IMR-90 (cell line): ENCODE measurements around the gene CLIC5. TPM values are rescaled to one million over a fixed set of nuclear protein-coding genes. Genes with fewer than 3 reads are reported as not detected.

Experiments
- ATAC-seq: fragments of 200-7000 bp; cut with Tn5 transposase; 2 replicates; pipeline ENCODE4 v1.9.1; 2020; ENCODE audit warnings: low read depth, mild to moderate bottlenecking, moderate library complexity
- BruUV-seq: library from RNA; stranded (reverse); fragments of 400-500 nt; replicated peaks from 2 replicates; lab custom pipeline; 2021; lab: Mats Ljungman, UMichigan
- CTCF ChIA-PET: fragments of 300-600 bp; formaldehyde crosslinking; extraction: SDS; loops from one replicate; lab custom pipeline; 2021; ENCODE audit warnings: antibody characterized with exemption; lab: Yijun Ruan, JAX
- POLR2A ChIA-PET: fragments of 300-600 bp; sonication (Branson Sonifier 250); formaldehyde crosslinking; loops from one replicate; lab custom pipeline; 2022; ENCODE audit warnings: antibody characterized with exemption; ENCODE audit not compliant: unreplicated experiment; lab: Charles Lee
- DNase-seq: peaks from one replicate; pipeline ENCODE4 v3.0.0; 2013
- H2AFZ ChIP-seq: replicated peaks from 2 replicates; pipeline ENCODE3; 2013; ENCODE audit warnings: low read length, mild to moderate bottlenecking; ENCODE audit not compliant: poor library complexity
- H2AK5ac ChIP-seq: 2 replicates; pipeline ENCODE4 v1.6.1; 2013; ENCODE audit warnings: low read depth, low read length, inconsistent platforms
- H2AK9ac ChIP-seq: replicated peaks from 2 replicates; pipeline ENCODE3; 2013; ENCODE audit warnings: mild to moderate bottlenecking, low read depth, low read length, moderate library complexity; ENCODE audit not compliant: poor library complexity
- H2BK120ac ChIP-seq: 2 replicates; pipeline ENCODE4 v1.6.1; 2013; ENCODE audit warnings: low read depth, low read length, inconsistent platforms
- H2BK15ac ChIP-seq: 3 replicates; pipeline ENCODE4 v1.6.1; 2013; ENCODE audit warnings: low read depth, low read length, inconsistent platforms
- H2BK20ac ChIP-seq: 2 replicates; pipeline ENCODE4 v1.6.1; 2013; ENCODE audit warnings: low read depth, mild to moderate bottlenecking, inconsistent platforms, low read length, moderate library complexity
- H2BK5ac ChIP-seq: 2 replicates; pipeline ENCODE4 v1.6.1; 2013; ENCODE audit warnings: mild to moderate bottlenecking, low read depth, low read length, inconsistent platforms; ENCODE audit not compliant: poor library complexity, severe bottlenecking
- H3K14ac ChIP-seq: replicated peaks from 2 replicates; pipeline ENCODE4 v1.6.1; 2013; ENCODE audit warnings: low read depth, low read length, inconsistent platforms
- H3K18ac ChIP-seq: 2 replicates; pipeline ENCODE4 v1.6.1; 2013; ENCODE audit warnings: low read depth, low read length, control low read depth
- H3K23ac ChIP-seq: 2 replicates; pipeline ENCODE4 v1.6.1; 2013; ENCODE audit warnings: low read depth, low read length, inconsistent platforms
- H3K27ac ChIP-seq: 2 replicates; pipeline ENCODE4 v1.5.1; 2013; ENCODE audit warnings: mild to moderate bottlenecking, control low read depth, low read length; ENCODE audit not compliant: insufficient read depth
- H3K27me3 ChIP-seq: 2 replicates; pipeline ENCODE4 v1.6.1; 2013; ENCODE audit warnings: low read length; ENCODE audit not compliant: control insufficient read depth, insufficient read depth
- H3K36me3 ChIP-seq: 2 replicates; pipeline ENCODE4 v1.6.1; 2013; ENCODE audit warnings: low read length, mixed read lengths; ENCODE audit not compliant: control insufficient read depth, insufficient read depth
- H3K4ac ChIP-seq: 2 replicates; pipeline ENCODE4 v1.6.1; 2013; ENCODE audit warnings: low read depth, low read length, inconsistent platforms
- H3K4me1 ChIP-seq: 2 replicates; pipeline ENCODE4 v1.6.1; 2013; ENCODE audit warnings: low read length, mixed read lengths; ENCODE audit not compliant: control insufficient read depth, insufficient read depth
- H3K4me2 ChIP-seq: 2 replicates; pipeline ENCODE4 v1.6.1; 2013; ENCODE audit warnings: low read depth, mild to moderate bottlenecking, control low read depth, low read length, moderate library complexity
- H3K4me3 ChIP-seq: 2 replicates; pipeline ENCODE4 v1.5.1; 2013; ENCODE audit warnings: low read depth, mild to moderate bottlenecking, control low read depth, low read length, moderate library complexity; ENCODE audit not compliant: insufficient read depth
- H3K56ac ChIP-seq: 2 replicates; pipeline ENCODE4 v1.6.1; 2013; ENCODE audit warnings: low read length, inconsistent platforms; ENCODE audit not compliant: insufficient read depth; ENCODE audit errors: extremely low read depth
- H3K79me1 ChIP-seq, 2 experiments: 2 replicates each; pipeline ENCODE4 v1.6.1; 2013; ENCODE audit warnings: low read length in 2 of 2, inconsistent platforms in 1 of 2, low read depth in 1 of 2
- H3K9ac ChIP-seq: 2 replicates; pipeline ENCODE4 v1.6.1; 2013; ENCODE audit warnings: low read depth, low read length, control low read depth
- H3K9me1 ChIP-seq: 2 replicates; pipeline ENCODE4 v1.6.1; 2013; ENCODE audit warnings: low read length, inconsistent platforms; ENCODE audit not compliant: insufficient read depth
- H3K9me3 ChIP-seq: 2 replicates; pipeline ENCODE4 v1.6.1; 2013; ENCODE audit warnings: low read length; ENCODE audit not compliant: control insufficient read depth, insufficient read depth
- H4K20me1 ChIP-seq: 2 replicates; pipeline ENCODE4 v1.6.1; 2013; ENCODE audit warnings: low read length, inconsistent platforms; ENCODE audit not compliant: insufficient read depth
- H4K5ac ChIP-seq: 2 replicates; pipeline ENCODE4 v1.6.1; 2013; ENCODE audit warnings: mild to moderate bottlenecking, low read depth, low read length, control low read depth
- H4K8ac ChIP-seq, 2 experiments: 2 replicates each; pipeline ENCODE4 v1.6.1; 2013; ENCODE audit warnings: low read depth in 2 of 2, low read length in 2 of 2, control low read depth in 1 of 2, inconsistent platforms in 1 of 2
- H4K91ac ChIP-seq: 2 replicates; pipeline ENCODE4 v1.6.1; 2013; ENCODE audit warnings: low read depth, low read length, inconsistent platforms; ENCODE audit not compliant: insufficient read depth
- MAZ ChIP-seq: IDR thresholded peaks from 2 replicates; pipeline ENCODE4 v1.6.1; 2012; ENCODE audit warnings: low read depth, mild to moderate bottlenecking, low read length, improper control_type of control experiment, moderate library complexity, borderline replicate concordance
- WGBS, 2 experiments: methylation state at CpG; one replicate each; pipeline versions ENCODE4 v1.1.5 to v1.1.7; 2013; ENCODE audit warnings: missing lambda C conversion rate in 2 of 2; ENCODE audit not compliant: insufficient read length in 1 of 2; ENCODE audit errors: extremely low coverage in 2 of 2; 5-methylcytosine and 5-hydroxymethylcytosine counted together
- dilution Hi-C: fragments of 300-500 bp; cut with HindIII; formaldehyde crosslinking; loops from one replicate; pipeline ENCODE4 v1.14.3; 2018; ENCODE audit warnings: low sequenced_read_pairs; ENCODE audit not compliant: unreplicated experiment
- in situ Hi-C: fragments of 300-500 bp; cut with MboI; formaldehyde crosslinking; loops from 3 replicates; pipeline ENCODE4 v1.14.3; 2019; ENCODE audit warnings: low sequenced_read_pairs, inconsistent platforms, mixed read lengths
- intact Hi-C: fragments of 100-400 bp; cut with micrococcal nuclease; formaldehyde crosslinking; loops from 2 replicates; pipeline ENCODE4 v1.10.0; 2022
- polyA plus RNA-seq, 3 experiments: library from polyadenylated mRNA; depleted of rRNA; stranded (reverse); fragments of >200 nt; gene quantifications; 2 replicates each; pipeline ENCODE4 v1.2.3, GENCODE V29; 2012; ENCODE audit warnings: low replicate concordance in 1 of 3
- total RNA-seq: library from RNA; depleted of rRNA; stranded (reverse); fragments of >200 nt; gene quantifications from 2 replicates; pipeline ENCODE4 v1.2.3, GENCODE V29; 2012

The CLIC5 gene
- total and polyA plus RNA-seq, 2 of the 4 experiments (the other 2 are of a cell fraction) = not detected

DNA sequence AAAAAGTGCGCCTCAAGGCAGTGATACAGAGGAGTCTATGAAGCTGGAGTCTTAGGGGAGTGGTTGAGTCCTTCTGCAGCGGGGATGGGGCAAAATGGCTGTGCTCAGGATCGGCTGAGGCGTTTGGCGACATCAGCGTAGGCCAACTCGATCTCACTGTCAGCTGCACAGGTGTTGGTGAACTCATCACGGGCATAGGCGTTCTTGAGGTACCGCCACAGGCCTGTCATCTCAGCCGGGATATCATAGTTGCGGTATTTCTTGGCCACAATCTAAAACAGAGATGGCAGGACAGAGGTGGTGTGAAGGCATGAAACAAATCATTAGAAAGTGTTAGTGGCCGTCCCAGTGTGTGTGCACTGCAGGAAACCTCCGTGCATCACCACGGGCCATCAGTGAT, 112.7 kb downstream of the CLIC5 start:
- WGBS, 2 experiments = 82% methylated on average over 10 of the region's 15 CpGs; no CpG with 5 or more reads in 1 of the 2 experiments
- peaks cover 4% of the 10 kb centered on the region; the same call in 1 of the 2 replicates for H3K27me3 ChIP-seq
- H3K56ac ChIP-seq = no peak overlapping the region
- TF ChIP-seq MAZ = no peak
- no peak overlapping the region for H4K5ac ChIP-seq
- H3K9me1 ChIP-seq = no peaks in the 10 kb centered on the region
- H4K20me1 ChIP-seq = no peaks in the 10 kb centered on the region
- H2AFZ ChIP-seq = no peak overlapping the region
- no peak overlapping the region for H3K4me2 ChIP-seq
- DNase-seq = no peak
- H3K18ac ChIP-seq = no peak overlapping the region
- no peak overlapping the region for H3K4me3 ChIP-seq
- no TSS peak for BruUV-seq
- ChIA-PET CTCF (no interaction called here), POLR2A (no interaction called here)
- H3K4ac ChIP-seq = no peak overlapping the region
- H2BK20ac ChIP-seq = no peak overlapping the region
- no peak overlapping the region for H3K23ac ChIP-seq
- H2AK9ac ChIP-seq = no peak overlapping the region
- no peak overlapping the region for H2AK5ac ChIP-seq
- intact Hi-C loops = no loop called here
- no peak overlapping the region for H3K27ac ChIP-seq
- ATAC-seq = no peak
- no peak overlapping the region for H3K9ac ChIP-seq
- H3K9me3 ChIP-seq = no peaks in the 10 kb centered on the region
- no peak overlapping the region for H4K8ac ChIP-seq
- H2BK15ac ChIP-seq = no peak overlapping the region
- in situ Hi-C loops = loop anchor here (25.0 kb wide), 2 partner anchors 491 to 1241 kb away; no protein-coding TSS in a partner anchor
- dilution Hi-C loops = no loop called here
- no peaks in the 10 kb centered on the region for H3K79me1 ChIP-seq
- no peak overlapping the region for H2BK5ac ChIP-seq
- H4K91ac ChIP-seq = no peak overlapping the region
- H3K4me1 ChIP-seq = no peaks in the 10 kb centered on the region
- H3K14ac ChIP-seq = no peak overlapping the region
- H2BK120ac ChIP-seq = no peak overlapping the region
- H3K36me3 ChIP-seq = no peaks in the 10 kb centered on the region
